ENCODE data around the gene KLHL29. TPM values are rescaled to one million over a fixed set of nuclear protein-coding genes. Genes with fewer than 3 reads are reported as not detected.

KLHL29 gene
- total RNA-seq, 1 donor from 2014 or later, result 15.1 TPM

GRCh38 chr2:23419171-23420090, 34.5 kb downstream of the KLHL29 start:
- H3K4me1 ChIP-seq, result no peaks in the 10 kb centered on the region
- no peak for DNase-seq
- H3K36me3 ChIP-seq, result no peaks in the 10 kb centered on the region
- TF ChIP-seq, protein P1, sequence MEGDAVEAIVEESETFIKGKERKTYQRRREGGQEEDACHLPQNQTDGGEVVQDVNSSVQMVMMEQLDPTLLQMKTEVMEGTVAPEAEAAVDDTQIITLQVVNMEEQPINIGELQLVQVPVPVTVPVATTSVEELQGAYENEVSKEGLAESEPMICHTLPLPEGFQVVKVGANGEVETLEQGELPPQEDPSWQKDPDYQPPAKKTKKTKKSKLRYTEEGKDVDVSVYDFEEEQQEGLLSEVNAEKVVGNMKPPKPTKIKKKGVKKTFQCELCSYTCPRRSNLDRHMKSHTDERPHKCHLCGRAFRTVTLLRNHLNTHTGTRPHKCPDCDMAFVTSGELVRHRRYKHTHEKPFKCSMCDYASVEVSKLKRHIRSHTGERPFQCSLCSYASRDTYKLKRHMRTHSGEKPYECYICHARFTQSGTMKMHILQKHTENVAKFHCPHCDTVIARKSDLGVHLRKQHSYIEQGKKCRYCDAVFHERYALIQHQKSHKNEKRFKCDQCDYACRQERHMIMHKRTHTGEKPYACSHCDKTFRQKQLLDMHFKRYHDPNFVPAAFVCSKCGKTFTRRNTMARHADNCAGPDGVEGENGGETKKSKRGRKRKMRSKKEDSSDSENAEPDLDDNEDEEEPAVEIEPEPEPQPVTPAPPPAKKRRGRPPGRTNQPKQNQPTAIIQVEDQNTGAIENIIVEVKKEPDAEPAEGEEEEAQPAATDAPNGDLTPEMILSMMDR (IDR thresholded peaks at IDR 0.05), result no peak
- H3K27ac ChIP-seq, result no peak overlapping the region
- no peak overlapping the region for H3K4me3 ChIP-seq
- intact Hi-C loops (cut with DNase I), result no loop called here
- no peaks in the 10 kb centered on the region for H3K9me3 ChIP-seq
- no peak for ATAC-seq
- H3K27me3 ChIP-seq, result no peaks in the 10 kb centered on the region

DNA sequence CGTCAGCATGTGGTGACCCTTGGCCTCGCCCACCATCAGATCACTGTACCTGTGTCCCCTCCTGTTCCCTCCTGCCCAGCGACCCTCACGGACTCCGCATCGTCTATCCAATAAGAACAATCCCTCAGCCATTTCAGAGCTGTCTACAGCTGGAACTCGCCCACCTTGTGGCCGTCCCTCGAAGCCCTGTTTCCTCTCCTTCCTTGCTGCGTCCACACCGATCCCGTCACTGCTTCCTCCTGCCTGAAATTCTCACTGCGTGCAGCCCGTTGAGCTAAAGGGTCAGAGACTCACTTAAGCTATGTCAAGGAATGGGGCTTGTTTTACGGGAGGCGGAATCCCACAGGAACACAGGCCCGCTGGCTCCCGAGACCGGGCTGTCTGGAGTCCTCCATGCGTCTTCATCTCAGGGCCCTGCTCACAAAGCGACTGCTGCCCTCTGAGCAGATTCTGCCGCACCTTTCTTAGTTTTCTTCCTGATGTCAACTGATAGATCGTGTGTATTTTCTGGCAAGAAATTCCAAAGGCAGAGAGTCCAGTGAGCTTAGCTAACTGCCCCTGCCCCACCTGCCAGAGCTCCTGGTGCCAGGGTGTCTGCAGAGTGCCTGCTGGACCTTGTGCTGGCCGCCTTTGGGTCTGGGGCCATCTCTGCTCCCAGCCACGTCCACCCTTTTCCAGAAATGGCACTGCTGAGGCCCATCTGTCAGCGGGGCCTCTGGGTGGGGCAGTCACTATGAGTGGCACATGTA, 35.3 kb downstream of the KLHL29 start:
- Histone ChIP-seq H3K27ac (no peak overlapping the region), H3K4me1 (peaks cover 2% of the 10 kb centered on the region), H3K4me3 (no peak overlapping the region), H3K36me3 (no peaks in the 10 kb centered on the region), H3K9me3 (no peaks in the 10 kb centered on the region), H3K27me3 (no peaks in the 10 kb centered on the region)
- intact Hi-C loops (cut with DNase I), result no loop called here
- TF ChIP-seq, protein P1 (IDR thresholded peaks at IDR 0.05), result no peak
- ATAC-seq (no peak), DNase-seq (no peak)

DNA sequence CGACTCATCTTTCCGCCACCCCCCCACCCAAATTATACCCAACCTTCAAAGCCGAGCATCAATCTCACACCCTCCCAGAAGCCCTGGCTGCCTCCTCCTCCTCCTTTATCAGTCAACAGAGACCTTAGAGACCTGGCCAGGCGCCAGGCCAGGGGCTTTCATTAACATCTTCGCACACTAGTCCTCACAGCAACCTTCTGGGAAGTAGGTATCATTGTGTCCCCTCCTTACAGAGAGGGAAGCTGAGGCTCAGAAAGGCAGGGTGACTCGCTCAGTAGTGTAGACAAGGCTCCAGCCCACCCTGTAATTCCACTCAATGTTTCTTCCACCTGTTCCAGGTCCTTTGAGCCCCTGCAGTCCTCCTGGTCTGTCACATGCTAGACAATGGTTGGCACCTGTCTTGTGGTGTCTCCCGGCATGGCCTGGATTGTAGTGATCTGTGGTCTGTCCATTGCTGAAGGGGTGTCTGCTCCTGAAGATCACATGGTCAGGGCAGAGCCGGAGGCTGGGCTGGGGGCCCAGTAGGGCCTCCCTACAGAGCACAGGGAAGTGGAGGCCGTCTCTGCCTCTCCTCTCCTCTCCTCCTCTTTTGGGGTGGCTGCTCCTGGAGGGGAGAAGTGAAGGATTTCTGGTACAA, 36.0 kb downstream of the KLHL29 start:
- TF ChIP-seq, protein P1 (IDR thresholded peaks at IDR 0.05), result no peak
- H3K27me3 ChIP-seq, result no peaks in the 10 kb centered on the region
- peaks cover 8% of the 10 kb centered on the region for H3K4me1 ChIP-seq
- H3K4me3 ChIP-seq, result no peak overlapping the region
- no peaks in the 10 kb centered on the region for H3K36me3 ChIP-seq
- intact Hi-C loops (cut with DNase I), result no loop called here
- no peak for ATAC-seq
- no peak for DNase-seq
- no peaks in the 10 kb centered on the region for H3K9me3 ChIP-seq
- H3K27ac ChIP-seq, result no peak overlapping the region

- no peak overlapping the region for H3K27ac ChIP-seq
- no peak for ATAC-seq
- peaks cover 12% of the 10 kb centered on the region for H3K4me1 ChIP-seq
- DNase-seq, result no peak
- H3K9me3 ChIP-seq, result no peaks in the 10 kb centered on the region
- H3K27me3 ChIP-seq, result no peaks in the 10 kb centered on the region
- no peak overlapping the region for H3K4me3 ChIP-seq
- intact Hi-C loops (cut with DNase I), result no loop called here
- TF ChIP-seq, protein P1 (IDR thresholded peaks at IDR 0.05), result no peak
- H3K36me3 ChIP-seq, result no peaks in the 10 kb centered on the region
These were observed 37.4 kb downstream of the KLHL29 start for GRCh38 chr2:23422089-23423061.

All from upper lobe of right lung (tissue), 1 donor.